Kidney (tissue), 14 donors: ENCODE results near the gene DLST. TPM values are rescaled to one million over a fixed set of nuclear protein-coding genes. Genes with fewer than 3 reads are reported as not detected.
A peak's percentile ranks its signal among the peaks of the same experiment; 100 is the strongest.

ENCODE experiments used
- DNase-seq, 5 donors: peaks; one replicate each; pipeline ENCODE4 v3.0.0-alpha.2; 2013 to 2020
- FAIRE-seq: peaks from 2 replicates; lab custom pipeline; 2012; peaks lifted over from hg19 to GRCh38; lab: Jason Lieb, UNC
- H3K27ac ChIP-seq, 2 donors: one replicate each; pipeline ENCODE4 v1.7.0; 2013; ENCODE audit warnings: low read depth in 2 of 2, low read length in 2 of 2, inconsistent platforms in 1 of 2
- H3K27me3 ChIP-seq: one replicate; pipeline ENCODE4 v1.7.1; 2013; ENCODE audit warnings: low read length, inconsistent platforms; ENCODE audit not compliant: control insufficient read depth, insufficient read depth
- H3K36me3 ChIP-seq, 3 donors: one replicate each; pipeline versions ENCODE4 v1.7.0 to v1.7.1; 2013; ENCODE audit warnings: low read length in 3 of 3, control low read depth in 1 of 3, inconsistent platforms in 1 of 3; ENCODE audit not compliant: insufficient read depth in 3 of 3, control insufficient read depth in 2 of 3
- H3K4me1 ChIP-seq, 3 donors: one replicate each; pipeline versions ENCODE4 v1.7.0 to v1.7.1; 2013; ENCODE audit warnings: low read length in 3 of 3, inconsistent platforms in 1 of 3, low read depth in 1 of 3; ENCODE audit not compliant: control insufficient read depth in 2 of 3, insufficient read depth in 2 of 3
- H3K4me3 ChIP-seq, 3 donors: one replicate each; pipeline versions ENCODE4 v1.7.0 to v1.8.1; 2013; ENCODE audit warnings: low read length in 3 of 3, control low read depth in 1 of 3, inconsistent platforms in 1 of 3
- H3K9ac ChIP-seq, 3 donors: one replicate each; pipeline versions ENCODE4 v1.7.0 to v1.7.1; 2013; ENCODE audit warnings: low read length in 3 of 3, control low read depth in 1 of 3, inconsistent platforms in 1 of 3
- H3K9me3 ChIP-seq, 3 donors: one replicate each; pipeline versions ENCODE4 v1.7.0 to v1.7.1; 2013; ENCODE audit warnings: low read length in 3 of 3, control low read depth in 1 of 3, inconsistent platforms in 1 of 3; ENCODE audit not compliant: control insufficient read depth in 2 of 3, insufficient read depth in 1 of 3
- intact Hi-C: fragments of 100-400 bp; cut with DNase I; formaldehyde crosslinking; loops from one replicate; pipeline ENCODE4 v1.11.1; 2022
- polyA plus RNA-seq: library from polyadenylated mRNA; stranded (reverse); fragments of 350-450 nt; fragmentation: Illumina TruSeq; extraction: RNeasy Lipid Tissue Mini Kit (QIAGEN cat#74804); gene quantifications from one replicate; pipeline ENCODE4 v1.2.3, GENCODE V29; 2014; ENCODE audit warnings: low read depth, low replicate concordance; ENCODE audit not compliant: insufficient read depth
- total RNA-seq: library from RNA; stranded (reverse); fragmentation: NEBNext Ultra II Directional; extraction: Animal tissue kit (Norgen Biotek cat#: 25700); gene quantifications from one replicate; pipeline ENCODE4 v1.2.1, GENCODE V29; 2021
- TF ChIP-seq, protein P1 (sequence below): IDR thresholded peaks from 3 replicates; pipeline ENCODE4 v1.5.1; 2012; ENCODE audit warnings: mild to moderate bottlenecking, moderate library complexity, borderline replicate concordance; ENCODE audit not compliant: insufficient read depth; ENCODE audit errors: extremely low read depth
- donor health status: control.
- donor health status: control.
- donor health status: control.
- donor health status: control.
- donor health status: control.
- donor health status: DM: yes; HTN: yes; CAD: no.
- donor health status: Normal renal cell carcinoma (clear cell type).

DLST gene
- total and polyA plus RNA-seq, 2 donors from 2014 or later, result 98.6 to 112 TPM

DNA sequence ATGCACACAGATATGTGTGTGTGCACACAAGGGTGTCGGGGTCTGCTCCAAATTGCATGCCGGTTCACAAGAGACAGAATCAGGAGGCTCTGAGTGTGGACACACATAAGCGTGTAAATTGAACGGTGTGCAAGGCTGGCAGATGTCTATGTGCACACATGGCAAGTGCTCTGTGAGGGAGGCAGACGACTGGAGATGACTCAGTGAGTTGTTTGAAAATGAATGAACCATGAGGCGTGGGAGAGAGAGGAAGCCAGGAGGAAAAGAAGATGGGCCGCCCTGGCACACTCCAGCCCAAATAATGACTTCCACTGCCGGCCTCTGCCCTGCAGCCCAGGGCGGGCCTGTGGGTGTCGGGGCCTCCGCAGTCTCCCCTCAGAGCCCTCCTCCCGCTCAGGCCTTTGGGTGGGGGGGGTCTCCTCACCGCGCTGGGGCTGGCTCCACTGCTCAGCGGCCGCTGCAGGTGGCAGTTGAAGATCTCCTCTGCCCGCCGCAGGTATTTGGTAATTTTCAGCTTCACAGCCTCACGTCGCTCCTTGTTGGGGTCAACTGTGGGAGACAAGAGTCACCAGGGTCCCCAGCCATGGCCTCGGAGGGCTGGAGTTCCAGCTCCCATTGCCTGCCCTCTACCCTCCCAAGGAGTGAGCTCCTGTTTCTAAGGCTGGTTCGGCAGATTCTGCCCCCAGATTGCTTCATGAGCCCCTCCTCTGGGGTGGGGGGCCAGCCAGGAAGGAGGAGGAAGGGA lies 37.9 kb downstream of the DLST start:
- DNase-seq (peak in 2 of 5 donors; percentile 35 to 39), FAIRE-seq (no peak)
- Histone ChIP-seq H3K27ac (no peak overlapping the region), H3K9ac (no peak overlapping the region), H3K27me3 (no peaks in the 10 kb centered on the region), H3K9me3 (no peaks in the 10 kb centered on the region), H3K4me3 (no peak overlapping the region), H3K4me1 (peaks cover 0 to 13% (median 4%) of the 10 kb centered on the region in 3 donors), H3K36me3 (no peaks in the 10 kb centered on the region)
- intact Hi-C loops, result no loop called here
- TF ChIP-seq, protein P1, sequence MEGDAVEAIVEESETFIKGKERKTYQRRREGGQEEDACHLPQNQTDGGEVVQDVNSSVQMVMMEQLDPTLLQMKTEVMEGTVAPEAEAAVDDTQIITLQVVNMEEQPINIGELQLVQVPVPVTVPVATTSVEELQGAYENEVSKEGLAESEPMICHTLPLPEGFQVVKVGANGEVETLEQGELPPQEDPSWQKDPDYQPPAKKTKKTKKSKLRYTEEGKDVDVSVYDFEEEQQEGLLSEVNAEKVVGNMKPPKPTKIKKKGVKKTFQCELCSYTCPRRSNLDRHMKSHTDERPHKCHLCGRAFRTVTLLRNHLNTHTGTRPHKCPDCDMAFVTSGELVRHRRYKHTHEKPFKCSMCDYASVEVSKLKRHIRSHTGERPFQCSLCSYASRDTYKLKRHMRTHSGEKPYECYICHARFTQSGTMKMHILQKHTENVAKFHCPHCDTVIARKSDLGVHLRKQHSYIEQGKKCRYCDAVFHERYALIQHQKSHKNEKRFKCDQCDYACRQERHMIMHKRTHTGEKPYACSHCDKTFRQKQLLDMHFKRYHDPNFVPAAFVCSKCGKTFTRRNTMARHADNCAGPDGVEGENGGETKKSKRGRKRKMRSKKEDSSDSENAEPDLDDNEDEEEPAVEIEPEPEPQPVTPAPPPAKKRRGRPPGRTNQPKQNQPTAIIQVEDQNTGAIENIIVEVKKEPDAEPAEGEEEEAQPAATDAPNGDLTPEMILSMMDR, result no peak

DNA sequence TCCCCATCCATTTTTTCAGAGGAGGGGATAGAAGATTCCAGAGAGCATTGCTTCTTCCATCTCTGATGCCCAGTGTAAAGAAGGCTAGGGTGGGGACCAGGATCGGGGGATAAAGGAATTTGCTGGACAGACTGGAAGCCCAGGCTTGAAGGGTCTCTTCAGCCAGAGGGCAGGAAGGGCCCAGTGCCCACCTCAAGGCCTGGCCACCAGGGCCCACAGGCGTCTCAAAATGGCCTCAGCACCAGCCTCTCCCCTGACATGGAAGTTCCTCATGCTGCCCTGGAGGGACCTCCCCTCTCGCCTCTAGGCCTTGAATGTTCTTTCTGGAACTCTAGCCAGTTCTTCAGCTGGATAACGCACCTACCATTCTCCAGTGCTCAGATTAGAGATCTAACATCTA lies 38.6 kb downstream of the DLST start:
- no peaks in the 10 kb centered on the region for H3K9me3 ChIP-seq
- no peaks in the 10 kb centered on the region for H3K27me3 ChIP-seq
- no peak for FAIRE-seq
- H3K4me1 ChIP-seq, result peaks cover 0 to 13% (median 4%) of the 10 kb centered on the region in 3 donors
- no peaks in the 10 kb centered on the region for H3K36me3 ChIP-seq
- no peak overlapping the region for H3K4me3 ChIP-seq
- DNase-seq, result no peak
- H3K27ac ChIP-seq, result no peak overlapping the region
- no peak overlapping the region for H3K9ac ChIP-seq
- intact Hi-C loops, result no loop called here
- TF ChIP-seq, protein P1, result no peak

DNA sequence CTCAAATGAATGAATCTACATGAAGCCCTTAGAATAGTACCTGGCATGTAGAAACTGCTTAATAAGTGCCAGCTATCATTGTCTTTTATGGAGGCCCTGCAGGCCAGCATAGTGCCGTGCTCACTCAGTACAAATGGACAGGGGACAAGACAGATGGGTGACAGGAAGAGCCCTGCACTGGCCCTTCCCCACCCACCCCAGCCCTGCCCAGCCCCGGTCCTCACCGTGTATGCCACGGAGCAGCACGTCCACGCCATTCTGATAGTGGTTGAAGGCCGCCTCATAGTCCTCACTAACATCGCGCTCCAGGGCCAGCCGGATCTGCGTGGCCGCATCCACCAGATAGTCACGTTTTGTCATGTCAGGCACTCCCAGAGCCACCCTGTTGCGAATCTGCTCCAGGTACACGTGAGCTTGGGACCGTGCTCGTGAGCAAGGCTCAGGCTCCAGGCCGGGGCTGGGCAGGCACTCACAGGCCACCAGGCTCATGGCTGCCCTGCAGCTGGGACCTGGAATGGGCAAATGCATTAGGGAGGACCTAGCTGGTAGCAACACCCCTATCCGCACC lies 39.4 kb downstream of the DLST start:
- Histone ChIP-seq H3K27me3 (no peaks in the 10 kb centered on the region), H3K4me1 (peaks cover 0 to 13% (median 4%) of the 10 kb centered on the region in 3 donors), H3K4me3 (no peak overlapping the region), H3K9me3 (no peaks in the 10 kb centered on the region), H3K9ac (no peak overlapping the region), H3K27ac (no peak overlapping the region), H3K36me3 (no peaks in the 10 kb centered on the region)
- intact Hi-C loops, result no loop called here
- no peak for FAIRE-seq
- DNase-seq, result peak in 1 of 5 donors; percentile 60
- TF ChIP-seq, protein P1, result no peak
